OCI-LY1 (cell line): ENCODE data around the gene LRMDA.

ENCODE experiments used
- CTCF ChIP-seq: fragments of 200-600 bp; sonication (generic), shearing (Covaris generic); IDR thresholded peaks from 2 replicates; pipeline ENCODE4 v1.5.1; 2017; ENCODE audit warnings: mild to moderate bottlenecking, antibody characterized with exemption, low read length, moderate library complexity, mixed read lengths
- EZH2 ChIP-seq: fragments of 200-600 bp; sonication (generic), shearing (Covaris generic); IDR thresholded peaks from 2 replicates; pipeline ENCODE4 v1.8.0; 2017; ENCODE audit warnings: borderline replicate concordance, mixed run types, mild to moderate bottlenecking, antibody characterized with exemption, low read length, moderate library complexity, mixed read lengths

GRCh38 chr10:75681334-75681733, 249.9 kb downstream of the LRMDA start:
- TF ChIP-seq CTCF (no peak), EZH2 (no peak)
